ENCODE data around the gene CTNNBL1. TPM values are rescaled to one million over a fixed set of nuclear protein-coding genes. Genes with fewer than 3 reads are reported as not detected.

CTNNBL1 gene
- polyA plus RNA-seq, 1 of the 3 experiments (the other 2 are of a cell fraction) = 29.5 TPM

- no peaks in the 10 kb centered on the region for H3F3A ChIP-seq (replicated peaks; ENCODE audit: insufficient read depth)
- H3K9ac ChIP-seq = peak within 1 kb of the TSS; percentile 25; the same call in 1 of the 2 replicates
- H3K36me3 ChIP-seq (replicated peaks in 1 of 2; ENCODE audit: control insufficient read depth in 1 of 2, insufficient read depth in 2 of 2, low read length in 1 of 2) = no peaks in the 10 kb centered on the region
- peak within 1 kb of the TSS; percentile 83; the same call in 1 of the 2 replicates for H2AFZ ChIP-seq (ENCODE audit: low read depth)
- H3K4me2 ChIP-seq = peak within 1 kb of the TSS; percentile 74
- peak within 1 kb of the TSS; percentile 57 to 60 for H3K4me3 ChIP-seq (ENCODE audit: low read depth in 2 of 2, low read length in 1 of 2)
- DNase-seq = peak; percentile 88
- no peaks in the 10 kb centered on the region for H3K9me3 ChIP-seq
- H3K4me1 ChIP-seq (ENCODE audit: control insufficient read depth in 1 of 2, insufficient read depth in 2 of 2, low read depth in 1 of 2, low read length in 1 of 2) = peaks cover 17 to 29% of the 10 kb centered on the region in 2 experiments; a peak in 2 of 4 replicates
- POLR2A ChIA-PET = no interaction called here
- H4K20me1 ChIP-seq (ENCODE audit: insufficient read depth) = no peaks in the 10 kb centered on the region
- 9% methylated on average over 18 of the region's 71 CpGs for WGBS (ENCODE audit: low lambda C conversion rate)
- H3K9me2 ChIP-seq = no peaks in the 10 kb centered on the region
- H3K79me2 ChIP-seq (ENCODE audit: insufficient read depth) = no peaks in the 10 kb centered on the region
- no peak within 1 kb of the TSS for H3K27ac ChIP-seq (ENCODE audit: low read depth in 2 of 2, low read length in 1 of 2)
- CTCF ChIA-PET = interaction anchor here (0.6 to 3.3 kb wide), 33 partner anchors 8 to 338 kb away, joined by 3 to 50 read pairs (median 5); partner anchors contain the start of genes RPRD1B and TTI1
- TF ChIP-seq RAD21 (IDR thresholded peaks at IDR 0.05; ENCODE audit: low read length) (0 out of 2 replicates have a peak, but pooled peaks have one; percentile 1), TAF1 (IDR thresholded peaks at IDR 0.05; ENCODE audit: borderline replicate concordance, low read depth, low read length) (peak; percentile 28; the same call in 1 of the 2 replicates), ELF1 (IDR thresholded peaks at IDR 0.05) (no peak), PBX3 (IDR thresholded peaks at IDR 0.05) (peak; percentile 59), REST (IDR thresholded peaks at IDR 0.05; ENCODE audit: low read depth, low read length) (0 out of 2 replicates have a peak, but pooled peaks have one; percentile 5)
- H3K27me3 ChIP-seq (ENCODE audit: insufficient read depth) = no peaks in the 10 kb centered on the region
Measured at GRCh38 chr20:37902504-37903313, 208.9 kb downstream of the CTNNBL1 start, which contains the start of gene VSTM2L. TSS of gene VSTM2L (plus strand) at chr20:37903127. CDS start at chr20:37903351, 224 bp downstream.

GRCh38 chr20:37903317-37904007 is 209.6 kb downstream of the CTNNBL1 start:
- Histone ChIP-seq H3K9ac (peak overlapping the region; percentile 25; the same call in 1 of the 2 replicates), H3K4me3 (ENCODE audit: low read depth in 2 of 2, low read length in 1 of 2) (peak overlapping the region; percentile 57 to 60), H2AFZ (ENCODE audit: low read depth) (0 out of 2 replicates have a peak overlapping the region, but pooled peaks have one; percentile 41), H3K27me3 (ENCODE audit: insufficient read depth) (no peaks in the 10 kb centered on the region), H3K9me2 (no peaks in the 10 kb centered on the region), H3K4me2 (peak overlapping the region; percentile 74; the same call in 1 of the 2 replicates), H3K9me3 (no peaks in the 10 kb centered on the region), H3K36me3 (replicated peaks in 1 of 2; ENCODE audit: control insufficient read depth in 1 of 2, insufficient read depth in 2 of 2, low read length in 1 of 2) (no peaks in the 10 kb centered on the region), H3K4me1 (ENCODE audit: control insufficient read depth in 1 of 2, insufficient read depth in 2 of 2, low read depth in 1 of 2, low read length in 1 of 2) (peaks cover 21 to 32% of the 10 kb centered on the region in 2 experiments; a peak in 2 of 4 replicates), H3F3A (replicated peaks; ENCODE audit: insufficient read depth) (no peaks in the 10 kb centered on the region), H3K79me2 (ENCODE audit: insufficient read depth) (no peaks in the 10 kb centered on the region), H4K20me1 (ENCODE audit: insufficient read depth) (no peaks in the 10 kb centered on the region), H3K27ac (ENCODE audit: low read depth in 2 of 2, low read length in 1 of 2) (no peak overlapping the region)
- 86% methylated on average over 22 of the region's 67 CpGs for WGBS (ENCODE audit: low lambda C conversion rate)
- TF ChIP-seq TCF12 (IDR thresholded peaks at IDR 0.05) (no peak), RAD21 (IDR thresholded peaks at IDR 0.05; ENCODE audit: low read length) (0 out of 2 replicates have a peak, but pooled peaks have one; percentile 1), JUND (IDR thresholded peaks at IDR 0.05) (no peak), CTCF (IDR thresholded peaks at IDR 0.05) (peak; percentile 53), USF2 (IDR thresholded peaks at IDR 0.05; ENCODE audit: borderline replicate concordance, low read depth, low read length) (no peak)
- DNase-seq = peak; percentile 82
- POLR2A ChIA-PET = no interaction called here
- CTCF ChIA-PET = interaction anchor here (0.8 to 3.3 kb wide), 26 partner anchors 8 to 339 kb away, joined by 3 to 50 read pairs (median 4); partner anchors contain the start of genes RPRD1B and TTI1

Measured in SK-N-SH (cell line).